Ascending aorta (tissue), 2 donors: ENCODE data around the gene GK2. TPM values are rescaled to one million over a fixed set of nuclear protein-coding genes. Genes with fewer than 3 reads are reported as not detected.

Experiments
- DNase-seq, 2 donors: peaks; one replicate each; pipeline ENCODE4 v3.0.0-alpha.2; 2019; ENCODE audit warnings: low spot score in 2 of 2
- H3K27ac ChIP-seq, 2 donors: fragments of 200-600 bp; sonication (generic); one replicate each; pipeline ENCODE4 v1.5.1; 2016 to 2017; ENCODE audit warnings: mild to moderate bottlenecking in 1 of 2
- H3K27me3 ChIP-seq: fragments of 200-600 bp; sonication (generic); one replicate; pipeline ENCODE4 v1.5.1; 2017
- H3K36me3 ChIP-seq, 2 donors: fragments of 200-600 bp; sonication (generic); one replicate each; pipeline ENCODE4 v1.5.1; 2016
- H3K4me1 ChIP-seq, 2 donors: fragments of 200-600 bp; sonication (generic); one replicate each; pipeline ENCODE4 v1.5.1; 2016 to 2017; ENCODE audit warnings: mild to moderate bottlenecking in 1 of 2
- H3K4me3 ChIP-seq, 2 donors: fragments of 200-600 bp; sonication (generic); one replicate each; pipeline ENCODE4 v1.5.1; 2016 to 2017; ENCODE audit warnings: mild to moderate bottlenecking in 1 of 2
- H3K9me3 ChIP-seq, 2 donors: fragments of 200-600 bp; sonication (generic); one replicate each; pipeline ENCODE4 v1.5.1; 2016
- intact Hi-C: fragments of 100-400 bp; cut with DNase I; formaldehyde crosslinking; loops from one replicate; pipeline ENCODE4 v1.15.1; 2023
- total RNA-seq: library from RNA; depleted of rRNA; stranded (reverse); fragments of >200 nt; gene quantifications from one replicate; pipeline ENCODE4 v1.1.0, GENCODE V29; 2016
- TF ChIP-seq, protein P1 (sequence below), 3 experiments: fragments of 200-600 bp in 2 of 3; fragments of 450-650 bp in 1 of 3; sonication (generic) in 2 of 3; IDR thresholded peaks; one replicate each; pipeline ENCODE4 v1.5.1; 2016 to 2019; ENCODE audit warnings: antibody characterized with exemption in 3 of 3, mild to moderate bottlenecking in 1 of 3, moderate library complexity in 1 of 3

Gene GK2
- total RNA-seq, 1 donor from 2014 or later, result not detected

DNA sequence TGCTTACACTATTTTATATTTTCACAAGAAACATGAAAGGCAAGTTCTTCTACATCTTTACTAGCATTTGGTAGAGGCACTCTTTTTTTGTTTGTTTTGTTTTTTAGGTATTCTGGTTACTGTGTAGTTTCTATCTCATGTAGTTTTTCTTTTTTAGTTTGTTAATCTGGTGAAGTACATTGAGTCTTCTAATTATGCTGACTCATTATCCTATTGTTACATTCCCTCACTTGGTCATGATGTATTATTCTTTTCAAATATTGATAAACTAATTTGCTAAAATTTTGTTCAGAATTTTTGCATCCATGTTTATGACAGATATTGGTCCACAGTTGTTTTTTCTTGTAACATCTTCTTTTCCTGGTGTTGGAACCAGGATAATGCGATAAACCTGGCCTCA is 4.7 kb downstream of the GK2 start:
- no peak overlapping the region for H3K4me3 ChIP-seq
- TF ChIP-seq, protein P1, sequence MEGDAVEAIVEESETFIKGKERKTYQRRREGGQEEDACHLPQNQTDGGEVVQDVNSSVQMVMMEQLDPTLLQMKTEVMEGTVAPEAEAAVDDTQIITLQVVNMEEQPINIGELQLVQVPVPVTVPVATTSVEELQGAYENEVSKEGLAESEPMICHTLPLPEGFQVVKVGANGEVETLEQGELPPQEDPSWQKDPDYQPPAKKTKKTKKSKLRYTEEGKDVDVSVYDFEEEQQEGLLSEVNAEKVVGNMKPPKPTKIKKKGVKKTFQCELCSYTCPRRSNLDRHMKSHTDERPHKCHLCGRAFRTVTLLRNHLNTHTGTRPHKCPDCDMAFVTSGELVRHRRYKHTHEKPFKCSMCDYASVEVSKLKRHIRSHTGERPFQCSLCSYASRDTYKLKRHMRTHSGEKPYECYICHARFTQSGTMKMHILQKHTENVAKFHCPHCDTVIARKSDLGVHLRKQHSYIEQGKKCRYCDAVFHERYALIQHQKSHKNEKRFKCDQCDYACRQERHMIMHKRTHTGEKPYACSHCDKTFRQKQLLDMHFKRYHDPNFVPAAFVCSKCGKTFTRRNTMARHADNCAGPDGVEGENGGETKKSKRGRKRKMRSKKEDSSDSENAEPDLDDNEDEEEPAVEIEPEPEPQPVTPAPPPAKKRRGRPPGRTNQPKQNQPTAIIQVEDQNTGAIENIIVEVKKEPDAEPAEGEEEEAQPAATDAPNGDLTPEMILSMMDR (IDR thresholded peaks at IDR 0.05), result no peak

DNA sequence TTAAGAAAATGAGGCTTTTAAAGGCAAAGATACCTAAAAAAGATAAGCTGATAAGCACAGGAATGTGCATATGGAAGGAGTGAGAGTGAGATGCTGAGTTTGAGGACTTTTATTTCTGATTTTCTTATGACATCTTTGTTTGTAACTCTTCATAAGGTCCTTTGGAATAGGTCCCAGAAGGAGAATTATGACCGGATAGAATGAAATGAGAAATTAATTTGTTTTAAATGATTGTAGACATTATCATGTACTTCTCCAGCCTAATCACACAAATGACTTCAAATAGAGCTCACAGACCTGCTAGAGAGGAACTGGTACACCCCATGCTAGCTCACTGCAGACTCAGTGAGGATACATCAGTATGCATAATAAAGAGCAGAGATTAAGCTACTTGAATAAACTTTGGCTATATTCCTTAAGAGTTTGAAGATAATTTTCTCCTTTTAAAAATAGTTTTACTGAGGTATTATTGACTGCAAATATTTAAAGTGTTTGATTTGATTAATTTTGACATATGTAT is 5.6 kb downstream of the GK2 start:
- no peak for DNase-seq
- Histone ChIP-seq H3K4me1 (no peaks in the 10 kb centered on the region), H3K27me3 (no peaks in the 10 kb centered on the region), H3K4me3 (no peak overlapping the region), H3K36me3 (no peaks in the 10 kb centered on the region), H3K27ac (no peak overlapping the region), H3K9me3 (no peaks in the 10 kb centered on the region)
- intact Hi-C loops, result no loop called here
- TF ChIP-seq, protein P1 (IDR thresholded peaks at IDR 0.05), result no peak

More for the DNA sequence above, 4.7 kb downstream of the GK2 start:
- Histone ChIP-seq H3K27ac (no peak overlapping the region), H3K4me1 (no peaks in the 10 kb centered on the region), H3K9me3 (no peaks in the 10 kb centered on the region), H3K36me3 (no peaks in the 10 kb centered on the region), H3K27me3 (no peaks in the 10 kb centered on the region)
- intact Hi-C loops, result no loop called here
- DNase-seq, result no peak

DNA sequence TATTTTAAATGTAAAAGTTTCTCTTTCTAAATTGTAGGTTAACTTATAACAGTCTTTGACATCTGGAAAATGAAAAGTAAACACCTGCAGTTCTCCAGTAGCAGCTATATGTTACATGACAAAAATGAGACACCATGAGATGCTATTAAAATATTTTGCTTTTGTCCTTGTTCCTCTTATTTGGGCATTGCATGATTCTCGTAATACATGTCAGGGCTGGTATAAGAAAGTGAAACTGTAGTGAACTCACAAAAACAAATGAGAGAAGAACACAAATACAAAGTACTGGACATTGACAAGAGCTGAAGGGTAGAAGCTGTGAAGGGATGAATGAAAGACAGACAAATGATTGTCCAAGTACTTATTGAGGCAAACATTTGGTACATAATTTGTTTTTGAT is 9.0 kb downstream of the GK2 start:
- Histone ChIP-seq H3K9me3 (no peaks in the 10 kb centered on the region), H3K36me3 (no peaks in the 10 kb centered on the region), H3K4me1 (no peaks in the 10 kb centered on the region), H3K27ac (no peak overlapping the region), H3K4me3 (no peak overlapping the region), H3K27me3 (no peaks in the 10 kb centered on the region)
- TF ChIP-seq, protein P1 (IDR thresholded peaks at IDR 0.05), result no peak
- no peak for DNase-seq
- intact Hi-C loops, result no loop called here

DNA sequence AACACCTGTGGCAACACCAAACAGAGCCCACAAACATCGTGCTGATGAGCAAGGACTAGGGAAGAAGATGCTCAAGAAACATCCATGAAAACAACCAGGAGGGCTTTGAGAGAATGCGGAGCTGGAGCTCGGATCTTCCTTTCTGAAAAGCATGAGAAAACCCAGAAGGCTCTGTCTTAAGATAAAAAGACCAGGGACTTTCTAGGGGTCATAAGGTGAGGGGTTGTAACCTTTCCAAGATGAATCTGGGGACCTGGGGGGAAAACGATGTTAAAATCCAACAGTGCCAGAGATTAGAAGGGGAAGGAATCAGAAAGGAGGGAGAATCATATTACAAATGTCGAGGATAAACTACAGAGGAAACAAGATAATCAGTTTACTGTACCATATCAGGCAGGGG is 10.1 kb downstream of the GK2 start:
- intact Hi-C loops, result no loop called here
- Histone ChIP-seq H3K4me3 (no peak overlapping the region), H3K4me1 (no peaks in the 10 kb centered on the region), H3K27ac (no peak overlapping the region), H3K36me3 (no peaks in the 10 kb centered on the region), H3K27me3 (no peaks in the 10 kb centered on the region), H3K9me3 (no peaks in the 10 kb centered on the region)
- TF ChIP-seq, protein P1 (IDR thresholded peaks at IDR 0.05), result no peak
- DNase-seq, result no peak

DNA sequence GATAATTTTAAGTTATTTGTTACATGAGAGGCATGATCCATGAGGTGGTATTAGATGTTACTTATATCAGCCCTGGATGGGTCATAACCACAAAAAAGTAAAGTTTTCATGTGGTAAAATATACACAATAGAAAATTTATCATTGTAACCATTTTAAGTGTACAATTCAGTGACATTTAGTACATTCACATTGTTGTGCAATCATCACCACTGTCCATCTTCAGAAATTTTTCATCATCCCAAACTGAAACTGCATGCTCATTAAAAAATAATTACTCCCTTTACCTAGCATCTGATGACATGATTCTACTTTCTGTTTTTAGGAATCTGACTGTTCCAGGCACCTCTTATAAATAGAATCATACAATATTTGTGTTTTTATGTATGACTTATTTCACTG is 11.2 kb downstream of the GK2 start:
- TF ChIP-seq, protein P1 (IDR thresholded peaks at IDR 0.05), result no peak
- DNase-seq, result no peak
- Histone ChIP-seq H3K36me3 (no peaks in the 10 kb centered on the region), H3K4me3 (no peak overlapping the region), H3K27ac (no peak overlapping the region), H3K4me1 (no peaks in the 10 kb centered on the region), H3K9me3 (no peaks in the 10 kb centered on the region), H3K27me3 (no peaks in the 10 kb centered on the region)
- intact Hi-C loops, result no loop called here

DNA sequence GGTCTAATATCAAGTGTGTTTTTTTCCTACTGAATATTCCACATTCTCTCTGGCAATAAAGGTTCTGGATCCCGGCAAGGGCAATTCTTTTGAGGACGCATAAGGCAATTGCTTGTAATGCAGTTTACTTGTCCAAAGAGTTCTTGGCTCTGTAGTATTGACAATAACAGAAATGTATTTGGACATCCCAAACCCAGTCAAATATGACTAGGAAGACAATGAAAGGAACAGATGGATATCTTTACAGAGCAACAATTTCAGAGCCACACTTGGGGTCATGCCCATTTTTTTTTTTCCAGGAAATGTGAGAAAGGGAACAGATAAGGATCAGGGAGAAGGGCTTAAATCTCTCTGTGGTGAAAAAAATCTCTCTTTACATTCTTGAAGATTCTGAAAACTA is 12.2 kb downstream of the GK2 start:
- no peaks in the 10 kb centered on the region for H3K4me1 ChIP-seq
- intact Hi-C loops, result no loop called here
- TF ChIP-seq, protein P1 (IDR thresholded peaks at IDR 0.05), result no peak
- H3K9me3 ChIP-seq, result no peaks in the 10 kb centered on the region
- H3K27ac ChIP-seq, result no peak overlapping the region
- no peaks in the 10 kb centered on the region for H3K36me3 ChIP-seq
- no peaks in the 10 kb centered on the region for H3K27me3 ChIP-seq
- no peak overlapping the region for H3K4me3 ChIP-seq
- DNase-seq, result no peak
